Urinary bladder (tissue), 2 donors: ENCODE data around the gene MRPL19. TPM values are rescaled to one million over a fixed set of nuclear protein-coding genes. Genes with fewer than 3 reads are reported as not detected.

Experiments used
- polyA plus RNA-seq: library from polyadenylated mRNA; stranded (reverse); fragments of 200-250 nt; gene quantifications from one replicate; pipeline ENCODE4 v1.2.3, GENCODE V29; 2013
- small RNA-seq: library from RNA; depleted of rRNA; stranded (forward); fragments of <200 nt; gene quantifications from one replicate; pipeline ENCODE3, GENCODE V24; 2014
- total RNA-seq: library from RNA; depleted of rRNA; stranded (reverse); fragments of >200 nt; gene quantifications from one replicate; pipeline ENCODE4 v1.2.3, GENCODE V29; 2014
- donor health status: healthy.

MRPL19 gene
- total and polyA plus RNA-seq, 2 donors = 19.3 to 51.4 TPM

Small RNAs within 50 kb of the gene (small RNA-seq; reads per million reads assigned to genes)
- gene RF00012 = not detected

Other genes with a start within 250 kb of the MRPL19 start
- gene EVA1A, start 85.8 kb upstream of the MRPL19 start, total RNA-seq = 7.1 TPM
- 0.63 TPM for gene EVA1A, start 85.8 kb upstream of the MRPL19 start, polyA plus RNA-seq
- 67.5 TPM for gene GCFC2, start 64.1 kb downstream of the MRPL19 start, total RNA-seq
- gene GCFC2, start 64.1 kb downstream of the MRPL19 start, polyA plus RNA-seq = 14.9 TPM